ENCODE data around the gene LCN15. TPM values are rescaled to one million over a fixed set of nuclear protein-coding genes. Genes with fewer than 3 reads are reported as not detected.

LCN15 gene
- total and polyA plus RNA-seq, 2 experiments from 2014 or later, result 0.76 to 0.90 TPM

GRCh38 chr9:136760424-136760823 is 3.9 kb downstream of the LCN15 start (continued):
- no peak for TF ChIP-seq ZNF114 (CRISPR knock-in tag; IDR thresholded peaks at IDR 0.05)
- TF ChIP-seq EZH2phosphoT487 (IDR thresholded peaks at IDR 0.05; ENCODE audit: unreplicated experiment), result no peak
- no peak for TF ChIP-seq CREB1 (CRISPR knock-in tag; IDR thresholded peaks at IDR 0.05; ENCODE audit: low read depth)
- TF ChIP-seq POLR2AphosphoS5 (IDR thresholded peaks at IDR 0.05; ENCODE audit: low read depth), result no peak
- TF ChIP-seq ZNF462 (CRISPR knock-in tag; IDR thresholded peaks at IDR 0.05), result no peak

- no peak overlapping the region for H3K27ac Mint-ChIP-seq
- ATAC-seq, result no peak
- TF ChIP-seq POLR2AphosphoS5 (IDR thresholded peaks at IDR 0.05; ENCODE audit: low read depth) (no peak), ZNF462 (CRISPR knock-in tag; IDR thresholded peaks at IDR 0.05) (no peak), ZNF114 (CRISPR knock-in tag; IDR thresholded peaks at IDR 0.05) (no peak), ZNF331 (CRISPR knock-in tag; IDR thresholded peaks at IDR 0.05; ENCODE audit: low read depth) (no peak), STAT1 (IDR thresholded peaks at IDR 0.05; ENCODE audit: unreplicated experiment) (no peak), NANOG (IDR thresholded peaks at IDR 0.05; ENCODE audit: borderline replicate concordance) (no peak)
These were observed 4.6 kb downstream of the LCN15 start for GRCh38 chr9:136759436-136760325.

More at GRCh38 chr9:136759436-136760325, 4.6 kb downstream of the LCN15 start:
- H3K4me1 Mint-ChIP-seq, result peaks cover 13% of the 10 kb centered on the region
- Histone ChIP-seq H3F3A (replicated peaks; ENCODE audit: low read depth) (0 out of 2 replicates have a peak, but pooled peaks cover 5% of the 10 kb centered on the region), H2AFZ (peak overlapping the region; percentile 32; the same call in 1 of the 2 replicates), H3K27me3 (ENCODE audit: insufficient read depth) (no peaks in the 10 kb centered on the region), H3K27ac (ENCODE audit: low read depth) (no peak overlapping the region), H3K79me2 (replicated peaks; ENCODE audit: insufficient read depth) (no peaks in the 10 kb centered on the region), H3K36me3 (ENCODE audit: insufficient read depth) (no peaks in the 10 kb centered on the region), H3K9me2 (ENCODE audit: insufficient read depth) (no peaks in the 10 kb centered on the region), H4K20me1 (replicated peaks; ENCODE audit: insufficient read depth) (no peaks in the 10 kb centered on the region), H3K4me3 (no peak overlapping the region), H3K4me1 (ENCODE audit: insufficient read depth) (no peaks in the 10 kb centered on the region), H3K4me2 (no peak overlapping the region)
- DNase-seq (ENCODE audit: low spot score), result no peak
- no peaks in the 10 kb centered on the region for H3K36me3 Mint-ChIP-seq (ENCODE audit: low read depth)
- peaks cover 11% of the 10 kb centered on the region for H3K27me3 Mint-ChIP-seq (ENCODE audit: insufficient read depth, low read depth, poor library complexity)
- no peak overlapping the region; the same call in 2 of the 3 replicates for H3K4me3 Mint-ChIP-seq
- peaks cover 12% of the 10 kb centered on the region for H3K9me3 Mint-ChIP-seq
